WTC11 (cell line): Measurements from ENCODE around the gene FLT1.

ENCODE experiments used
- CREM ChIP-seq: sonication (generic); formaldehyde crosslinking; IDR thresholded peaks from 2 replicates; pipeline ENCODE4 v1.8.1; 2022; ENCODE audit warnings: mild to moderate bottlenecking, missing genetic modification reagents, moderate library complexity
- TF ChIP-seq, protein P1 (sequence below): sonication (generic); formaldehyde crosslinking; IDR thresholded peaks from 2 replicates; pipeline ENCODE4 v1.8.1; 2023; ENCODE audit warnings: mild to moderate bottlenecking, missing genetic modification reagents, moderate library complexity
- TF ChIP-seq, protein P2 (sequence below): fragments of 250-450 bp; sonication (Bioruptor Pico); conservative IDR thresholded peaks from 2 replicates; pipeline ENCODE4 v1.9.0; 2021; ENCODE audit warnings: mild to moderate bottlenecking

DNA sequence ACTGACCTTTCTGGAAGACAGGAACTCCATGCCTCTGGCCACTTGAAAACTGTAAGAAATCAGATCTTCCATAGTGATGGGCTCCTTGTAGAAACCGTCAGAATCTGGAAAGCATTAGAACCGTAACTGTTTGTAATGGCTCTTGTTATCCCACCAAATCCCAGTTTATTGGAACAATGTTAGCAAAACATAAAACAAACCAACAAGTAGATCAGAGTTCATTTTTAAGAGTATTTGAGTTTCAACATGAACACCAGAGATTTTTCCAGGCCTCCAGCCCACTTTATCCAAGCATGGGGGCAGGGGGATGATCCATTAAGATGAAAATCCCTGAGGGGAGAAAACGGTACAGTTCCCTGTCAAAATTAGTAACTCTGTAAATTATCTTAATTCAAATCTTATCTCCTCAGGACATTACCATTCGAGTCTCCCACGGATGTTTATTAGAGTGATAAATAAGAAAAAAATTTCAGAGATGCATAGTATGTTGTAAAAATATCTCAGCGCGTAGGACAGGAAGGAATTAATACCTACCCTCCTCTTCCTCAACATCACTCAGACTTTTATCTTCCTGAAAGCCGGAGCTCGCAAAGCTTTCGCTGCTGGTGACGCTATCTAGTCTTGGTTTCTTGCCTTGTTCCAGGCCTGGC, 172.5 kb downstream of the FLT1 start:
- TF ChIP-seq, protein P1, sequence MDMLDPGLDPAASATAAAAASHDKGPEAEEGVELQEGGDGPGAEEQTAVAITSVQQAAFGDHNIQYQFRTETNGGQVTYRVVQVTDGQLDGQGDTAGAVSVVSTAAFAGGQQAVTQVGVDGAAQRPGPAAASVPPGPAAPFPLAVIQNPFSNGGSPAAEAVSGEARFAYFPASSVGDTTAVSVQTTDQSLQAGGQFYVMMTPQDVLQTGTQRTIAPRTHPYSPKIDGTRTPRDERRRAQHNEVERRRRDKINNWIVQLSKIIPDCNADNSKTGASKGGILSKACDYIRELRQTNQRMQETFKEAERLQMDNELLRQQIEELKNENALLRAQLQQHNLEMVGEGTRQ (CRISPR knock-in tag) = no peak
- TF ChIP-seq, protein P2, sequence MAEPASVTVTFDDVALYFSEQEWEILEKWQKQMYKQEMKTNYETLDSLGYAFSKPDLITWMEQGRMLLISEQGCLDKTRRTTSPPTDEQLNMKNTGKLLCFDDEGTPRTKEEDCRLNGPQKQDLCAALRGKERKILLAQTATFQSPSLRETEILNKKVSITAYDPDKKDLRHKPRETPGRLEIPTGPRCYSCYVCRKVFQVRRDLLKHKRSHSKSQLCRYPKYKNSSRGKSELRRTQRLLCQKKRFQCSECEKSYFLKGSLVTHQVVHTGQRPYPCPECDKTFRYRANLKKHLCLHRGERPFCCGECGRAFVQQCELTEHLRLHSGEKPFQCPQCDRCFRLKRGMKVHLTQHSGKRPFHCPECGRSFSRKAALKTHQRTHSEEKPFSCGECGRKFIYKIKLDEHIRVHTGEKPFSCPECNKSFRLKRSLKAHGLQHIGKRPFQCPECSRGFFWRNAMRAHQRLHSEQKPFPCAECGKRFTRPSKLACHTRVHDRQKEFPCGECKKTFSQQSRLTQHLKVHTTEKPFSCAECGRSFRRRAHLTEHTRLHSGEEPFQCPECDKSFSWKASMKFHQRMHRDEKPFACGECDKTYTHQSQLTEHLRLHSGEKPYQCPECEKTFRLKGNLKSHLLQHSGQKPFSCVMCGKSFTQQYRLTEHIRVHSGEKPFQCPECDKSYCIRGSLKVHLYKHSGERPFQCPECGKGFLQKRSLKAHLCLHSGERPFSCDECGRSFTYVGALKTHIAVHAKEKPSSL (CRISPR knock-in tag) = no peak
- no peak for TF ChIP-seq CREM (CRISPR knock-in tag)
